Measurements from ENCODE around the gene RXRA. TPM values are rescaled to one million over a fixed set of nuclear protein-coding genes. Genes with fewer than 3 reads are reported as not detected.

RXRA gene
- total and polyA plus RNA-seq, 2 donors (not counting 1 experiment from before 2014, with no cell fraction given) = 2.6 to 6.8 TPM

GRCh38 chr9:134420974-134421432, 94.7 kb downstream of the RXRA start:
- no peak for DNase-seq
- no peaks in the 10 kb centered on the region for H3K4me1 ChIP-seq (ENCODE audit: control insufficient read depth in 2 of 2, insufficient read depth in 2 of 2, low read length in 2 of 2)
- 98% methylated on average over 8 of the region's 10 CpGs for WGBS (ENCODE audit: insufficient coverage)
- no peak overlapping the region for H3K4me2 ChIP-seq (replicated peaks; ENCODE audit: low read depth, low read length, poor library complexity, severe bottlenecking)
- no peak for TF ChIP-seq CTCF (IDR thresholded peaks at IDR 0.05)
- TF ChIP-seq EZH2 (IDR thresholded peaks at IDR 0.05; ENCODE audit: borderline replicate concordance, insufficient read depth, low read depth, low read length, poor library complexity, severe bottlenecking) = no peak
- no peak overlapping the region for H2AFZ ChIP-seq (ENCODE audit: insufficient read depth, low read depth, low read length, poor library complexity, severe bottlenecking)
- no peak overlapping the region for H3K4me3 ChIP-seq (ENCODE audit: control extremely low read depth in 1 of 5, extremely low read depth in 1 of 5, insufficient read depth in 1 of 5, low read depth in 2 of 5, low read length in 4 of 5)
- H3K27ac ChIP-seq (ENCODE audit: low read length in 2 of 2) = no peak overlapping the region
- peaks cover 0 to 4% of the 10 kb centered on the region in 2 experiments for H3K36me3 ChIP-seq (replicated peaks in 1 of 2; ENCODE audit: control extremely low read depth in 1 of 2, control insufficient read depth in 1 of 2, extremely low read depth in 1 of 2, insufficient read depth in 2 of 2, low read length in 1 of 2)
- H3K9me3 ChIP-seq (ENCODE audit: control extremely low read depth in 1 of 3, control insufficient read depth in 2 of 3, insufficient read depth in 1 of 3, low read length in 2 of 3) = peaks cover 0 to 7% (median 0%) of the 10 kb centered on the region in 3 donors
- Mint-ChIP-seq H3K27ac (no peak overlapping the region), H3K9me3 (ENCODE audit: insufficient read depth) (no peaks in the 10 kb centered on the region), H3K4me3 (no peak overlapping the region), H3K4me1 (no peaks in the 10 kb centered on the region), H3K27me3 (no peaks in the 10 kb centered on the region)
- ATAC-seq (ENCODE audit: low read depth) = no peak
- ChIA-PET CTCF (interaction anchor here (0.6 to 0.8 kb wide), 2 partner anchors 22 to 320 kb away, joined by 3 read pairs; no protein-coding TSS in a partner anchor), POLR2A (no interaction called here)
- intact Hi-C loops (cut with micrococcal nuclease) = no loop called here
- no peaks in the 10 kb centered on the region for H3K79me2 ChIP-seq (ENCODE audit: control insufficient read depth, insufficient read depth, low read length)
- H4K20me1 ChIP-seq (ENCODE audit: control insufficient read depth, insufficient read depth, low read length, poor library complexity, severe bottlenecking) = no peaks in the 10 kb centered on the region
- no peak overlapping the region for H3K9ac ChIP-seq (ENCODE audit: low read length)
- no peaks in the 10 kb centered on the region for H3K27me3 ChIP-seq (replicated peaks in 1 of 4; ENCODE audit: control extremely low read depth in 1 of 4, control insufficient read depth in 3 of 4, insufficient read depth in 4 of 4, low read length in 3 of 4)

- intact Hi-C loops (cut with micrococcal nuclease) = no loop called here
- H3K4me3 ChIP-seq (ENCODE audit: control extremely low read depth in 1 of 5, extremely low read depth in 1 of 5, insufficient read depth in 1 of 5, low read depth in 2 of 5, low read length in 4 of 5) = no peak overlapping the region
- no peaks in the 10 kb centered on the region for H3K9me3 Mint-ChIP-seq (ENCODE audit: insufficient read depth)
- H3K9ac ChIP-seq (ENCODE audit: low read length) = no peak overlapping the region
- H3K36me3 ChIP-seq (replicated peaks in 1 of 2; ENCODE audit: control extremely low read depth in 1 of 2, control insufficient read depth in 1 of 2, extremely low read depth in 1 of 2, insufficient read depth in 2 of 2, low read length in 1 of 2) = peaks cover 0 to 4% of the 10 kb centered on the region in 2 experiments
- H3K4me2 ChIP-seq (replicated peaks; ENCODE audit: low read depth, low read length, poor library complexity, severe bottlenecking) = no peak overlapping the region
- no peaks in the 10 kb centered on the region for H3K27me3 ChIP-seq (replicated peaks in 1 of 4; ENCODE audit: control extremely low read depth in 1 of 4, control insufficient read depth in 3 of 4, insufficient read depth in 4 of 4, low read length in 3 of 4)
- no peaks in the 10 kb centered on the region for H3K79me2 ChIP-seq (ENCODE audit: control insufficient read depth, insufficient read depth, low read length)
- CTCF ChIA-PET = no interaction called here
- 95% methylated on average over 11 of the region's 11 CpGs for WGBS (ENCODE audit: insufficient coverage)
- no peaks in the 10 kb centered on the region for H3K4me1 Mint-ChIP-seq
- no peaks in the 10 kb centered on the region for H3K27me3 Mint-ChIP-seq
- ATAC-seq (ENCODE audit: low read depth) = no peak
- no peaks in the 10 kb centered on the region for H3K4me1 ChIP-seq (ENCODE audit: control insufficient read depth in 2 of 2, insufficient read depth in 2 of 2, low read length in 2 of 2)
- POLR2A ChIA-PET = no interaction called here
- no peak overlapping the region for H3K27ac Mint-ChIP-seq
- TF ChIP-seq EZH2 (IDR thresholded peaks at IDR 0.05; ENCODE audit: borderline replicate concordance, insufficient read depth, low read depth, low read length, poor library complexity, severe bottlenecking) (no peak), CTCF (IDR thresholded peaks at IDR 0.05) (no peak)
- no peak overlapping the region for H3K4me3 Mint-ChIP-seq
- no peaks in the 10 kb centered on the region for H4K20me1 ChIP-seq (ENCODE audit: control insufficient read depth, insufficient read depth, low read length, poor library complexity, severe bottlenecking)
- H2AFZ ChIP-seq (ENCODE audit: insufficient read depth, low read depth, low read length, poor library complexity, severe bottlenecking) = no peak overlapping the region
- peaks cover 0 to 7% (median 0%) of the 10 kb centered on the region in 3 donors for H3K9me3 ChIP-seq (ENCODE audit: control extremely low read depth in 1 of 3, control insufficient read depth in 2 of 3, insufficient read depth in 1 of 3, low read length in 2 of 3)
- H3K27ac ChIP-seq (ENCODE audit: low read length in 2 of 2) = no peak overlapping the region
- no peak for DNase-seq
These were observed 95.6 kb downstream of the RXRA start for GRCh38 chr9:134421888-134422287.
